Measurements from ENCODE around the gene CD14.
A peak's percentile ranks its signal among the peaks of the same experiment; 100 is the strongest.
"Not testable (repeated sequence)": the region's sequence is repeated elsewhere in the genome, so short reads cannot be mapped to it uniquely, and the experiment has no call there.

CD14 gene

GRCh38 chr5:140633021-140633471 lies at the start of gene CD14:
TSS of gene CD14 (minus strand) at chr5:140633175. CDS start at chr5:140633071, 104 bp downstream.
- DNase-seq: peak in 1 of 2 experiments; percentile 66

- no peak for DNase-seq
Measured at GRCh38 chr5:140678993-140679392, 46.0 kb upstream of the CD14 start.

GRCh38 chr5:140677947-140678346 lies 45.0 kb upstream of the CD14 start:
- no peak for DNase-seq

GRCh38 chr5:140674629-140675028 lies 41.7 kb upstream of the CD14 start:
- DNase-seq: no peak

GRCh38 chr5:140674211-140674610 lies 41.2 kb upstream of the CD14 start:
- no peak for DNase-seq

- DNase-seq: no peak
Measured at GRCh38 chr5:140673187-140673976, 40.4 kb upstream of the CD14 start, which contains the start of gene DND1. TSS of gene DND1 (minus strand) at chr5:140673576. CDS start at chr5:140673542, 34 bp downstream.

GRCh38 chr5:140672455-140673186 lies 39.6 kb upstream of the CD14 start:
- peak in 1 of 2 experiments; percentile 10 for DNase-seq

GRCh38 chr5:140671472-140672125 lies 38.6 kb upstream of the CD14 start:
- DNase-seq: no peak

- DNase-seq: not testable (repeated sequence)
Measured at GRCh38 chr5:140671035-140671434, 38.1 kb upstream of the CD14 start.

GRCh38 chr5:140664359-140665119 lies 31.6 kb upstream of the CD14 start, which contains the start of gene WDR55:
TSS of gene WDR55 (plus strand) at chr5:140664904. CDS start at chr5:140664913, 9 bp downstream.
- DNase-seq: peak; percentile 92 to 96

- DNase-seq: no peak
Measured at GRCh38 chr5:140664030-140664358, 31.0 kb upstream of the CD14 start.

GRCh38 chr5:140660371-140660770 lies 27.4 kb upstream of the CD14 start:
- not testable (repeated sequence) for DNase-seq

- no peak for DNase-seq
Measured at GRCh38 chr5:140658870-140659269, 25.9 kb upstream of the CD14 start.

GRCh38 chr5:140647042-140647419 lies 14.1 kb upstream of the CD14 start:
- DNase-seq: peak in 1 of 2 experiments; percentile 23

- DNase-seq: no peak
Measured at GRCh38 chr5:140642718-140643117, 9.7 kb upstream of the CD14 start.

- no peak for DNase-seq
Measured at GRCh38 chr5:140641716-140642115, 8.7 kb upstream of the CD14 start.

GRCh38 chr5:140639148-140639981 lies 6.4 kb upstream of the CD14 start, which contains the start of gene TMCO6:
TSS of gene TMCO6 (plus strand) at chr5:140639451. CDS start at chr5:140639528, 77 bp downstream.
- DNase-seq: peak; percentile 83 to 98

GRCh38 chr5:140638898-140639147 lies 5.8 kb upstream of the CD14 start:
- DNase-seq: not testable (repeated sequence)

- DNase-seq: no peak
Measured at GRCh38 chr5:140637371-140638100, 4.6 kb upstream of the CD14 start.

GRCh38 chr5:140635291-140636257 lies 2.6 kb upstream of the CD14 start:
- no peak for DNase-seq

Data from NCI-H526 (cell line).